GM21381 (cell line): ENCODE results near the gene NOXO1.
"Not testable (repeated sequence)": the region's sequence is repeated elsewhere in the genome, so short reads cannot be mapped to it uniquely, and the experiment has no call there.

Source experiments
- ATAC-seq: cut with Tn5 transposase; IDR thresholded peaks from one replicate; pipeline ENCODE4 v1.9.1; 2021; ENCODE audit warnings: mild to moderate bottlenecking, moderate library complexity; ENCODE audit not compliant: unreplicated experiment

The NOXO1 gene

GRCh38 chr16:2011726-2012125 is 30.5 kb upstream of the NOXO1 start:
- ATAC-seq = not testable (repeated sequence)

GRCh38 chr16:2009791-2010510 is 28.7 kb upstream of the NOXO1 start, which contains the start of gene ZNF598:
Gene ZNF598 (minus strand): TSS chr16:2009821.
- ATAC-seq = peak; percentile 86

- peak; percentile 29 for ATAC-seq
Measured at GRCh38 chr16:2009164-2009711, 28.0 kb upstream of the NOXO1 start.

GRCh38 chr16:2008631-2009163 is 27.4 kb upstream of the NOXO1 start:
- no peak for ATAC-seq

GRCh38 chr16:2008009-2008526 is 26.8 kb upstream of the NOXO1 start:
- no peak for ATAC-seq

GRCh38 chr16:2007081-2007836 is 26.0 kb upstream of the NOXO1 start:
- no peak for ATAC-seq

GRCh38 chr16:2006317-2006716 is 25.0 kb upstream of the NOXO1 start:
- no peak for ATAC-seq

GRCh38 chr16:2005646-2006045 is 24.4 kb upstream of the NOXO1 start:
- ATAC-seq = no peak

- ATAC-seq = no peak
Measured at GRCh38 chr16:2004795-2005517, 23.7 kb upstream of the NOXO1 start.

GRCh38 chr16:2003827-2004641 is 22.8 kb upstream of the NOXO1 start:
- no peak for ATAC-seq

- no peak for ATAC-seq
Measured at GRCh38 chr16:2003231-2003826, 22.1 kb upstream of the NOXO1 start.

- no peak for ATAC-seq
Measured at GRCh38 chr16:2002406-2003230, 21.3 kb upstream of the NOXO1 start.

GRCh38 chr16:2001456-2002355 is 20.4 kb upstream of the NOXO1 start:
- ATAC-seq = no peak

GRCh38 chr16:2001035-2001434 is 19.8 kb upstream of the NOXO1 start:
- ATAC-seq = no peak

- no peak for ATAC-seq
Measured at GRCh38 chr16:1999866-2000514, 18.7 kb upstream of the NOXO1 start.

GRCh38 chr16:1998852-1999801 is 17.9 kb upstream of the NOXO1 start:
- no peak for ATAC-seq
